GM12875 (cell line): ENCODE data around the gene PBX1.

Experiments used
- H3K4me3 ChIP-seq: one replicate; pipeline ENCODE4 v1.5.1; 2011; ENCODE audit warnings: low read depth, low read length, control low read depth
- CTCF ChIP-seq: IDR thresholded peaks from 2 replicates; pipeline ENCODE4 v1.5.1; 2011; ENCODE audit warnings: low read depth, mild to moderate bottlenecking, control low read depth, inconsistent platforms, low read length, moderate library complexity, borderline replicate concordance; ENCODE audit not compliant: insufficient read depth

Gene PBX1

GRCh38 chr1:164712131-164713036 is 153.4 kb downstream of the PBX1 start:
- H3K4me3 ChIP-seq, result no peak overlapping the region
- TF ChIP-seq CTCF, result no peak

DNA sequence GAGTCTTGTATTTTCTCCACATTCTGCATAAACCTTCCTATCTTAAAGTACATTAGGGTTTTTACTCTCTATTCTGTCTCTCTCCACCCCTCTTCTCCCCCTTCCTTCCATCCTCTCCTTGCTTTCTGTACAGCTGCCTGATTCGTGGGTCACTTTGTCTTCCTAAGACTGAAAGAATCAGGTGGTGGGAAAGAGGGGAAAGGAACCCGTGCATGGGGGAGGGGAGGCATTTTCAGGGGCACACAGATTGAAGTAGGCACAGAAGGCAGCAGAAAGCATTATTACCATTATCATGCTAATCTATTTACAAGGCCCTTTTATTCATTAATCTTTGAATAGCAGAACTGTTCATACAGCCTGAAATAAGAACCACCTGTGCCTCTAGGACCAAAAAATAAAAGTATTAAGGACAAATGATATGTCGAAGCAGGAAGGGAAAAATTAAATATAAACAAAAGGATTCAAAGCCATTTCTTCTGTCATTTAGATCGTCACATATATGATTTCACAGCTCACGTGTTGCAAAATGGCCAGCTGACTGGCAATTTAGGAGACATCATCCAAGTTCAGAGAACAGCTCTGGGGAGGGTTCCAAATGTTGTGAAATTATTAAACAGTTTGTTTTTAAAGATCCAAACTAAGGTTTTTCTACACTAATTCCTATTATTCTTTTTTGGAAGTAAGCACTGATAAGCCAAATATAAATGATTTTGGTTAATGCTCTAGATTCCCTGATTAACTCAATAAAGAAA is 154.6 kb downstream of the PBX1 start:
- TF ChIP-seq CTCF, result no peak
- no peak overlapping the region for H3K4me3 ChIP-seq

DNA sequence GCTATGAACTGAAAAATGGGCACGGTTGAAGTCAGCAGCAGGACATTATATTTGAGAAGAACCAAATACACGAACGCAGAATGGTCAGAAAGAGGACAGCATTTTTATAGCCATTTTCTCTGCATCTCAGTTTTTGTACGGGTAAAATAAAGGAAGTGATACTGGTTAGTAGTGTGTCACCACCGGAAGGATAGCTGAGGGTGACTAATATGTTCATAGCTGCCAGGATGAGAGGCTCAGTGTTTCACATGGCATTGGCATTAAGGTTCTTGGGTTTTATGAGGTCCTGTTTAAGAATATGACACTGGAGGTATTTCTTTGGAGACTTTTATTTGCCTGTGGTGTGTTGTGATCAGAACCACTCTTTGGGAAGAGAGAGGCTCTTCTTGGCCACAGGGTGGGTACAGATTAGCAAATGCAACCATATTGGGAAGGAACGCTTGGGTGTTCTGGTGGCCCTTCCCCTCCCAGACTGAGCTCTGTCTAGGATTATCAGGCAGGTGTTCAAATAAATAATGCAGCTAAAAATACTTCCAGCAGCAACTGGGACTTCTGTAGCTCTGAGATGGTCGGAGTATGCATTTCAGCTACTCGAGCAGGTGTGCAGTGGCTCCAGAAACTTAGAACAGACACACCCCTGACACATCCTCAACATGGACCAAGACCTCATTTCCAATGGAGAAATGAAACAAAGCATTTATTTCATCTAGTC is 158.2 kb downstream of the PBX1 start:
- no peak overlapping the region for H3K4me3 ChIP-seq
- no peak for TF ChIP-seq CTCF

DNA sequence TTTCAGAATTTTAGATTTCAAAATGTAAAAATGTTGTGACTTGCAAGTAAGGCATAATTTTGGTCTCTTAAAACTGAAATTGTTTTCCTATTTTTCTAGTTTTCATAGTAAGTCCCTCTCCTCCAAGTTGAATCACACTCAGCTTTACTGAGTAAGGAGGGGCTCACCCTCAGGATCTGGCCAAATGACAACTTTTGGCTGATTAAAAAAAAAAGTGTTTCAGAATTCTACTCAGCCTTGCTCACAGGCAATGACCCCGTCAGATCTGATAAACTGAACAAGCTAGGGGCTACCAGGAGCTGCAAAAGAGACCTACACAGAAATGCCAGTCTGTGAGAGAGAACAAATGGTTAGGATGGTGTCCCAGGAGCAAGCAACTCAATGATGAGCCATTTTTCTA is 159.8 kb downstream of the PBX1 start:
- TF ChIP-seq CTCF, result no peak

DNA sequence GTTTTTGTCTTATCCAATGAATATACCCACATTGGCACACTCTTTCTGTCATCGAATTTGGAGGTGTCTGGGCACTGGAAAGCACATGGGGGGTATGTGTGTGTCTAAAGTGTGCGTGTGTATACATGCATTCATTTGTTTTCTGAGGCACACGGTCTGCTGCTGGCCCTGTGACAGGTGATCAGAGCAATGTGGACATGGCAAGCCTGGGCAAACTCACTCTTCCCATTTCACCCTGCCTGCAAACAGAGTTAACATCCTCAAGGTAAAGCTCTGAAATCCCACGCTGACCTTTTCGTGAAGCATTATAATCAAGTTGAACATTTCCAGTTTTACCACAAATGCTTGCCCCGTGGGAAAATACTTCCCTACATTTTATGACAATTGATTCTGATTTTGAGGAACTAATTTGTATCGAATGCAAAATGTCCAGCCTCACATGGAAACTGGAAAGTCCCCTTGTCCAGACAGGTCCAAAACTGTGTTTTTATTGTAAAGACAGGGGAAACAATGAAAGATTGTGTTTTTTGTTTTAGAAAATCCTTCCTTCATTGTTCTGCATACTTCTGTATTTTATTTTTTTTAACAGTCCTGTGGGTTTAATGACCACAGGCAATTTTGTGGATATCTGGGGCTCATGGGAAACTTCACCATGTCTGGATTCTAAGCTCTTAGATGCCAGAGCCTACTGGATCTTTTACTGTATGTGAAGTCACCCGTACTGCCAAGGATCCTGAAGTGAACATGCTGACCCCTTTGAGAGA is 160.9 kb downstream of the PBX1 start:
- H3K4me3 ChIP-seq, result no peak overlapping the region
- TF ChIP-seq CTCF, result no peak

More for the DNA sequence above, 159.8 kb downstream of the PBX1 start:
- no peak overlapping the region for H3K4me3 ChIP-seq

GRCh38 chr1:164720440-164721227 is 161.7 kb downstream of the PBX1 start:
- no peak overlapping the region for H3K4me3 ChIP-seq
- TF ChIP-seq CTCF, result no peak
